T-cell (primary cell): ENCODE results near the gene PLEKHM1. TPM values are rescaled to one million over a fixed set of nuclear protein-coding genes. Genes with fewer than 3 reads are reported as not detected.
"Not testable (repeated sequence)": the region's sequence is repeated elsewhere in the genome, so short reads cannot be mapped to it uniquely, and the experiment has no call there.

Source experiments
- ATAC-seq, 4 experiments: fragments of 200-7000 bp in 3 of 4; fragments of 150-1000 bp in 1 of 4; cut with Tn5 transposase; replicated peaks in 1 of 4; 1 replicate in 3 of 4; 2 replicates in 1 of 4; pipeline ENCODE4 v1.10.0; 2021; ENCODE audit warnings: moderate library complexity in 3 of 4, mild to moderate bottlenecking in 2 of 4, moderate number of reproducible peaks in 1 of 4
- CTCF ChIA-PET, 2 donors: fragments of 300-600 bp; sonication (Branson Sonifier 250); formaldehyde crosslinking; loops; one replicate each; lab custom pipeline; 2022; ENCODE audit warnings: antibody characterized with exemption in 2 of 2; lab: Charles Lee
- POLR2A ChIA-PET, 2 donors: fragments of 300-600 bp; sonication (Branson Sonifier 250); formaldehyde crosslinking; loops; one replicate each; lab custom pipeline; 2022; ENCODE audit warnings: antibody characterized with exemption in 2 of 2; lab: Charles Lee
- DNase-seq, 35 experiments: peaks; one replicate each; pipeline versions ENCODE4 v3.0.0 to v3.0.0-alpha.2; 2013 to 2023
- H3K27ac ChIP-seq: one replicate; pipeline ENCODE4 v1.5.1; 2013; ENCODE audit warnings: low read length
- H3K27me3 ChIP-seq, 2 experiments: replicated peaks in 1 of 2; 1 replicate in 1 of 2; 2 replicates in 1 of 2; pipeline versions ENCODE4 v1.6.1 to v1.7.0; 2013; ENCODE audit warnings: low read length in 1 of 2, mixed read lengths in 1 of 2; ENCODE audit not compliant: control insufficient read depth in 2 of 2, insufficient read depth in 2 of 2; ENCODE audit errors: extremely low read depth in 1 of 2
- H3K36me3 ChIP-seq, 2 donors: 1 replicate in 1 of 2; 2 replicates in 1 of 2; pipeline versions ENCODE4 v1.6.1 to v1.7.0; 2013; ENCODE audit warnings: low read length in 1 of 2; ENCODE audit not compliant: control insufficient read depth in 2 of 2, insufficient read depth in 1 of 2; ENCODE audit errors: extremely low read depth in 1 of 2
- H3K4me1 ChIP-seq, 2 experiments: 1 replicate in 1 of 2; 2 replicates in 1 of 2; pipeline versions ENCODE4 v1.6.1 to v1.7.0; 2013; ENCODE audit warnings: low read length in 2 of 2, mixed read lengths in 1 of 2; ENCODE audit not compliant: insufficient read depth in 2 of 2, control insufficient read depth in 1 of 2; ENCODE audit errors: extremely low read depth in 1 of 2
- H3K4me3 ChIP-seq, 2 donors: 1 replicate in 1 of 2; 2 replicates in 1 of 2; pipeline versions ENCODE4 v1.5.1 to v1.7.0; 2013; ENCODE audit warnings: mild to moderate bottlenecking in 2 of 2, low read length in 1 of 2, moderate library complexity in 1 of 2; ENCODE audit not compliant: control insufficient read depth in 1 of 2; ENCODE audit errors: extremely low read depth in 1 of 2
- H3K9me3 ChIP-seq: 2 replicates; pipeline ENCODE4 v1.7.0; 2013
- H3K27ac Mint-ChIP-seq, 2 donors: one replicate each; pipeline ENCODE4 v1.8.0; 2020 to 2021; ENCODE audit warnings: mild to moderate bottlenecking in 2 of 2, mixed read lengths in 2 of 2
- H3K27me3 Mint-ChIP-seq, 2 donors: one replicate each; pipeline ENCODE4 v1.8.0; 2021 to 2022; ENCODE audit warnings: mixed read lengths in 2 of 2
- H3K36me3 Mint-ChIP-seq: one replicate; pipeline ENCODE4 v1.8.0; 2021; ENCODE audit warnings: mixed read lengths
- H3K4me1 Mint-ChIP-seq, 3 donors: one replicate each; pipeline ENCODE4 v1.8.0; 2020 to 2022; ENCODE audit warnings: mixed read lengths in 3 of 3, mild to moderate bottlenecking in 1 of 3
- H3K4me3 Mint-ChIP-seq, 3 donors: one replicate each; pipeline ENCODE4 v1.8.0; 2020 to 2022; ENCODE audit warnings: mild to moderate bottlenecking in 3 of 3, mixed read lengths in 3 of 3, moderate library complexity in 3 of 3
- H3K9me3 Mint-ChIP-seq, 3 donors: one replicate each; pipeline ENCODE4 v1.8.0; 2020 to 2022; ENCODE audit warnings: mixed read lengths in 3 of 3
- WGBS: methylation state at CpG from one replicate; pipeline ENCODE4 v1.1.5; 2013; ENCODE audit warnings: missing lambda C conversion rate; ENCODE audit not compliant: insufficient coverage; 5-methylcytosine and 5-hydroxymethylcytosine counted together
- total RNA-seq, 35 experiments: library from RNA in 6 of 35; stranded (reverse) in 6 of 35; fragments of 120-200 nt in 1 of 35; gene quantifications; one replicate each; pipeline versions ENCODE4 v1.2.1 to v1.2.4 and lab custom pipeline; 2013 to 2026

PLEKHM1 gene
- total RNA-seq, 5 donors from 2014 or later (not counting 1 experiment from before 2014, with no cell fraction given) = 77.8 to 105 (median 79.4) TPM

DNA sequence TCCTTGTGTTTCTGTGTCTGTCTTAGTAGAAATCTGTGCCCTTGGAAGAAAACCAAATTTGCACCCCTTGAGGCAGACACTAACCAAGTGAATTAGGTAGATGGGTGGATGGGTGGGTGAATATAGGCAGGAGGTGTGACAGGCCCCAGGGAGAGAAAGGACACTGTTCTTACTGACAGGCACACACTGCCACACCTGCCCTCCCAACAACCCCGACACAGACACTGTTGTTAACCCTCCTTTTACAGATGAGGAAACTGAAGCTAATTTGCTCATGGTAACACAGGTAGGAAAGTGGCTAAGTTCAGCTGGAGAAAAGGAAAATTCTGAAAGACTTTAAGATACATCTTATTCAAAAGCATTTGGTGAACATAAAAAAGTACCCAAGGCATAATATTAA, 42.0 kb downstream of the PLEKHM1 start:
- POLR2A ChIA-PET, H3K9me3 Mint-ChIP-seq, H3K4me3 ChIP-seq, H3K4me3 Mint-ChIP-seq, H3K27me3 Mint-ChIP-seq, CTCF ChIA-PET, H3K27me3 ChIP-seq, H3K9me3 ChIP-seq, DNase-seq, H3K27ac ChIP-seq, ATAC-seq: not testable (repeated sequence)
- Mint-ChIP-seq H3K4me1 (peaks cover 6 to 18% (median 9%) of the 10 kb centered on the region in 3 donors), H3K36me3 (peaks cover 12% of the 10 kb centered on the region), H3K27ac (peak overlapping the region in 1 of 2 donors; percentile 28)
- H3K4me1 ChIP-seq = peaks cover 3 to 18% of the 10 kb centered on the region in 2 experiments
- H3K36me3 ChIP-seq = peaks cover 10 to 15% of the 10 kb centered on the region in 2 donors
- WGBS = no CpG with 5 or more reads among the region's 1 CpG

DNA sequence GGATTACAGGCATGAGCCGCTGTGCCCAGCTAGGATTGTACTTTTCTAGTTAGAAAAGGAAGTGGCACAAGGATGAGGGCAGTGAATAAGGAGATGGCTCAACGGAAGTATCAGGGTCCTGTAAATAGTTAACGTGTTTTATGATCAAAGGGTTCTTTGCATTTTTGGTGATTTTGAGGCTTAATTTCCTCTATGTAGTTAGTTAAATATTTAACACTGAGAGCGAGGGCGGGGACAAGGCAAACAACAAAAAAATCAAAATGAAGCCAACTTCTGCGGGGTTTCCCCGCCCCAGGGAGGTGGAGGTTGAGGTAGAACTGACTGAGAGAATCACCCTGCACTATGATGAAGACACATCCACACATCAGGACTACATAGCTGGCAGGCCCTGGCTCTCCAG, 42.5 kb downstream of the PLEKHM1 start:
- H3K9me3 ChIP-seq, H3K4me3 ChIP-seq, H3K9me3 Mint-ChIP-seq, H3K4me3 Mint-ChIP-seq, DNase-seq, ATAC-seq, POLR2A ChIA-PET, H3K27ac ChIP-seq, H3K27me3 Mint-ChIP-seq, H3K27me3 ChIP-seq: not testable (repeated sequence)
- Histone ChIP-seq H3K4me1 (peaks cover 3 to 18% of the 10 kb centered on the region in 2 experiments), H3K36me3 (peaks cover 10 to 15% of the 10 kb centered on the region in 2 donors)
- CTCF ChIA-PET = interaction anchor here in 1 of 2 donors (0.7 kb wide), 1 partner anchor 359 kb away, joined by 5 read pairs; no protein-coding TSS in a partner anchor
- H3K4me1 Mint-ChIP-seq = peaks cover 6 to 18% (median 9%) of the 10 kb centered on the region in 3 donors
- WGBS = 100% methylated on average over 1 of the region's 7 CpGs
- peak overlapping the region in 1 of 2 donors; percentile 28 for H3K27ac Mint-ChIP-seq
- peaks cover 12% of the 10 kb centered on the region for H3K36me3 Mint-ChIP-seq

DNA sequence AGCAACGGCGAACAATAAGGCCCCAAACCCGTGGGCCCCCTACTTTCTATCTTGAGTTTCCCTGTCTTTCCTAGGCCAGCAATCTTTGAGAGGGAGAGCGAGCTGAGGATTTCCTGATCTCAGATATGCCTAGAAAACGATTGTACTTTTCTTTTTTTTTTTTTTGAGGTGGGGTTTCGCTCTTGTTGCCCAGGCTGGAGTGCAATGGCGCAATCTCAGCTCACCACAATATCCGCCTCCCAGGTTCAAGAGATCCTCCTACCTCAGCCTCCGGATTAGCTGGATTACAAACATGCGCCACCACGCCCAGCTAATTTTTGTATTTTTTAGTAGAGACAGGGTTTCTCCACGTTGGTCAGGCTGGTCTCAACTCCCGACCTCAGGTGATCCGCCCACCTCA, 42.9 kb downstream of the PLEKHM1 start:
- H3K4me3 Mint-ChIP-seq, H3K27ac ChIP-seq, H3K9me3 ChIP-seq, POLR2A ChIA-PET, ATAC-seq, H3K27me3 ChIP-seq, DNase-seq, H3K4me3 ChIP-seq, H3K27me3 Mint-ChIP-seq, H3K9me3 Mint-ChIP-seq: not testable (repeated sequence)
- 85% methylated on average over 3 of the region's 14 CpGs for WGBS
- peaks cover 6 to 18% (median 9%) of the 10 kb centered on the region in 3 donors for H3K4me1 Mint-ChIP-seq
- peaks cover 12% of the 10 kb centered on the region for H3K36me3 Mint-ChIP-seq
- Histone ChIP-seq H3K4me1 (peaks cover 3 to 18% of the 10 kb centered on the region in 2 experiments), H3K36me3 (peaks cover 10 to 15% of the 10 kb centered on the region in 2 donors)
- H3K27ac Mint-ChIP-seq = peak overlapping the region in 1 of 2 donors; percentile 28
- CTCF ChIA-PET = interaction anchor here in 1 of 2 donors (0.7 kb wide), 1 partner anchor 358 kb away, joined by 5 read pairs; no protein-coding TSS in a partner anchor

DNA sequence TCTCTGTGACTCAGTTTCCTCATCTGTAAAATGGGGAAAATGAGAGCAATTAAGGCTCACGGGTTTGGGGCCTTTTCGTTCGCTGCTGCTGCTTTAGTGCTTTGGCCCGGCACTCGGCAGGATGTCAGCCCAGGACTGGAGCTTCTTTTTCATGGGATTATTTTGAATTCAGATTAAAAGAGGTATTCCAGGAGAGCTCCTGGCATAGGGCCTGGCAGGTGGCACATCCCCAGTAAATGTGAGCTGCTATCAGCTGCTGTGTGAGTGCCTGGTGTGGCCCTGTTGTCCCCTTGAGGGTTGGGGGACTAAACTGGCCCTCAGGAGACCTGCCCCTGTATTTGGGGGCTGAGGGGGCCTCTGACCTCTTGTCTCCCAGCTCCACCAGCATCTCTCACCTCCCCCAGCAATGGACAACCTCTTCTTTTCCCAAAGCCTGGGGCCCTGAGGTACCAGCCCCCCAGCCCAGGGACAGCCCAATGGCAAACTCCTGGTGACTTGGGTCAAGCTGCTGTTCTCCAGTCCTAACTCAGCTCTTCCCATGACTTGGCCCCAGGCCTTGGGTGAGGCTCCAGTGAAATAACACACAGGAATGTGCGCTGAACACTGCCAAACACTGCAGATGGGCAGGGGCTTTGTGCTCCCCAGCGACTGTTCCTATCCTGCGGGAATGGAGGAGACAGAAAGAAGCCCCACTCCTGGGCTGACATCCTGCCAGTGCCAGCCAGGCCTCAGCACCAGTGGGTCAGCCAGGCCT, 43.5 kb downstream of the PLEKHM1 start:
- POLR2A ChIA-PET, CTCF ChIA-PET, H3K27me3 ChIP-seq, H3K4me3 ChIP-seq, H3K27me3 Mint-ChIP-seq, DNase-seq, H3K27ac ChIP-seq, H3K4me3 Mint-ChIP-seq, H3K9me3 Mint-ChIP-seq, ATAC-seq, H3K9me3 ChIP-seq: not testable (repeated sequence)
- 96% methylated on average over 7 of the region's 8 CpGs for WGBS
- H3K4me1 Mint-ChIP-seq = peaks cover 6 to 20% (median 9%) of the 10 kb centered on the region in 3 donors
- peaks cover 10 to 15% of the 10 kb centered on the region in 2 donors for H3K36me3 ChIP-seq
- H3K4me1 ChIP-seq = peaks cover 3 to 18% of the 10 kb centered on the region in 2 experiments
- peaks cover 12% of the 10 kb centered on the region for H3K36me3 Mint-ChIP-seq
- H3K27ac Mint-ChIP-seq = peak overlapping the region; percentile 15 to 28

DNA sequence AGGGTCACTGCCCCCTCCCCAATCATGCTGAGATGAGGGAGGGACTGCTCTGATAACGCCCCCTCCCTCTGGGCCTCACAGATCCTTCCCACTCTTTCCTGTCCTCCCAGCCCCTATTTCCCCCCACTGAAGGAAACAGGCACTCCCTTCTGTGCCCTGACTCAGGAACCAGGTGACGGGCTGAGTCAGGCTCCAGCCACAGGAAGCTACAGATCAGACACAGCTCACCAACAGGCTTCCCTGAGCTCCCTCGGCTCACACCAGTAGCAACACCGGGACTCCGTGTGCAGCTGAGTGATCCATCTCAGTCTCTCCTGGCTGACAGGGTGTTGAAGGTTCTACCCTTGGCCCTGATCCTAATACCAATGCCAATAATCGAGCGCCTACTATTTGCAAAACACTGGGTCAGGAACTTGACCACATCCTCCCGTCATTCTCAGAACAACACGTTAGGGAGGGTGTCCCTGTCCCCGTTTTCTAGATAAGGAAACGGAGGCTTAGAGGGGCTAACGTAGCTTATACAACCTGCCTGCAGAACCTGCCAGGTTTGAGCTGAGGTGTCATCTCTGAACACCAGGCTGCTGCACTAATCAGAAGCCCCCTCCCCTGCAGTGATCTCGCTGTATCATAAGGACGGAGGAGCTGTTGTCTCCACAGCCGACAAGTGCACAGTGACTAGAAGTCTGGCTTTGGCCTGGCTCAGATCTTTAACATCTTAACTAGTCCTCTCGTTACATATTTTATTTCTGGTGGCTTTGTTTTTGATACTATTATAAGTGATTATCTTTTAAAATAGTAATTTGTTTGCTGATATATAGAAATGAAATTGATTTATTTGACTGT, 44.4 kb downstream of the PLEKHM1 start:
- CTCF ChIA-PET, H3K9me3 ChIP-seq, H3K27me3 Mint-ChIP-seq, H3K9me3 Mint-ChIP-seq, H3K27me3 ChIP-seq, H3K4me3 ChIP-seq, POLR2A ChIA-PET: not testable (repeated sequence)
- Histone ChIP-seq H3K4me1 (peaks cover 3 to 13% of the 10 kb centered on the region in 2 experiments), H3K36me3 (peaks cover 10 to 15% of the 10 kb centered on the region in 2 donors), H3K27ac (peak overlapping the region; percentile 18)
- DNase-seq (peak in 2 of 35 experiments; percentile 23 to 24), ATAC-seq (peak; percentile 52 to 89 (median 78))
- peaks cover 6 to 24% (median 12%) of the 10 kb centered on the region in 3 donors for H3K4me1 Mint-ChIP-seq
- peaks cover 12% of the 10 kb centered on the region for H3K36me3 Mint-ChIP-seq
- H3K4me3 Mint-ChIP-seq = peak overlapping the region in 2 of 3 donors; percentile 5 to 21
- peak overlapping the region; percentile 79 to 85 for H3K27ac Mint-ChIP-seq
- WGBS = 55% methylated on average over 3 of the region's 16 CpGs
